Left lung (tissue), 10 donors: Measurements from ENCODE around the gene RYR3. TPM values are rescaled to one million over a fixed set of nuclear protein-coding genes. Genes with fewer than 3 reads are reported as not detected.

Experiments used
- ATAC-seq: fragments of 200-7000 bp; cut with Tn5 transposase; one replicate; pipeline ENCODE4 v1.9.1; 2020; ENCODE audit warnings: moderate library complexity
- DNase-seq, 4 donors: peaks; one replicate each; pipeline ENCODE4 v3.0.0-alpha.2; 2013 to 2020
- H3K27ac ChIP-seq, 2 donors: fragments of 200-600 bp; sonication (generic) in 1 of 2; one replicate each; pipeline versions ENCODE4 v1.5.0 to v1.8.0; 2020 to 2021
- H3K27me3 ChIP-seq, 2 donors: fragments of 200-600 bp; sonication (generic) in 1 of 2; one replicate each; pipeline versions ENCODE4 v1.5.0 to v1.8.0; 2020 to 2021
- H3K36me3 ChIP-seq, 2 donors: fragments of 200-600 bp; sonication (generic) in 1 of 2; one replicate each; pipeline versions ENCODE4 v1.5.0 to v1.8.0; 2020 to 2021
- H3K4me1 ChIP-seq, 2 donors: fragments of 200-600 bp; one replicate each; pipeline ENCODE4 v1.8.0; 2021
- H3K4me3 ChIP-seq, 2 donors: fragments of 200-600 bp; sonication (generic) in 1 of 2; one replicate each; pipeline versions ENCODE4 v1.5.0 to v1.8.0; 2020 to 2021; ENCODE audit warnings: mild to moderate bottlenecking in 1 of 2
- H3K9me3 ChIP-seq, 2 donors: fragments of 200-600 bp; sonication (generic) in 1 of 2; one replicate each; pipeline versions ENCODE4 v1.5.0 to v1.8.0; 2020 to 2021
- CTCF ChIP-seq, 2 donors: fragments of 200-600 bp; sonication (generic) in 1 of 2; IDR thresholded peaks; one replicate each; pipeline versions ENCODE4 v1.5.0 to v1.8.0; 2021; ENCODE audit warnings: antibody characterized with exemption in 2 of 2
- intact Hi-C, 2 donors: fragments of 100-400 bp; cut with DNase I; formaldehyde crosslinking; loops; one replicate each; pipeline versions ENCODE4 v1.11.2 to v1.14.2; 2022
- polyA plus RNA-seq, 6 donors: library from polyadenylated mRNA; unstranded; fragments of 120-200 nt; gene quantifications; one replicate each; pipeline ENCODE4 v1.2.1, GENCODE V29; 2013; ENCODE audit not compliant: insufficient read length in 6 of 6
- total RNA-seq, 2 donors: library from RNA; stranded (reverse); fragmentation: NEBNext Ultra II Directional; extraction: Animal tissue kit (Norgen Biotek cat#: 25700); gene quantifications; one replicate each; pipeline ENCODE4 v1.2.1, GENCODE V29; 2021
- donor health status: DM: no; HTN: yes; CAD: no.
- donor health status: DM: no; HTN: no; CAD: no.

RYR3 gene
- total and polyA plus RNA-seq, 8 donors = 0.24 to 12.6 (median 8.6) TPM

GRCh38 chr15:33317896-33318295 is 7.1 kb downstream of the RYR3 start:
- Histone ChIP-seq H3K27ac (no peak overlapping the region), H3K9me3 (no peaks in the 10 kb centered on the region), H3K36me3 (no peaks in the 10 kb centered on the region), H3K4me1 (no peaks in the 10 kb centered on the region), H3K27me3 (peaks cover under 1 to 26% of the 10 kb centered on the region in 2 donors), H3K4me3 (no peak overlapping the region)
- DNase-seq (no peak), ATAC-seq (no peak)
- intact Hi-C loops = no loop called here
- TF ChIP-seq CTCF (IDR thresholded peaks at IDR 0.05) = no peak

- DNase-seq (no peak), ATAC-seq (no peak)
- Histone ChIP-seq H3K27ac (no peak overlapping the region), H3K9me3 (no peaks in the 10 kb centered on the region), H3K4me1 (no peaks in the 10 kb centered on the region), H3K4me3 (no peak overlapping the region), H3K27me3 (peaks cover 0 to 8% of the 10 kb centered on the region in 2 donors), H3K36me3 (no peaks in the 10 kb centered on the region)
- intact Hi-C loops = no loop called here
- no peak for TF ChIP-seq CTCF (IDR thresholded peaks at IDR 0.05)
Measured at GRCh38 chr15:33320017-33320416, 9.2 kb downstream of the RYR3 start.

GRCh38 chr15:33322091-33322490 is 11.3 kb downstream of the RYR3 start:
- Histone ChIP-seq H3K4me3 (no peak overlapping the region), H3K27me3 (no peaks in the 10 kb centered on the region), H3K27ac (no peak overlapping the region), H3K9me3 (no peaks in the 10 kb centered on the region), H3K36me3 (no peaks in the 10 kb centered on the region), H3K4me1 (no peaks in the 10 kb centered on the region)
- ATAC-seq = no peak
- intact Hi-C loops = no loop called here
- DNase-seq = no peak
- no peak for TF ChIP-seq CTCF (IDR thresholded peaks at IDR 0.05)

- no peaks in the 10 kb centered on the region for H3K27me3 ChIP-seq
- no peak overlapping the region for H3K4me3 ChIP-seq
- ATAC-seq (no peak), DNase-seq (no peak)
- H3K36me3 ChIP-seq = no peaks in the 10 kb centered on the region
- intact Hi-C loops = no loop called here
- no peak for TF ChIP-seq CTCF (IDR thresholded peaks at IDR 0.05)
- H3K9me3 ChIP-seq = no peaks in the 10 kb centered on the region
- H3K4me1 ChIP-seq = no peaks in the 10 kb centered on the region
- H3K27ac ChIP-seq = no peak overlapping the region
Measured at GRCh38 chr15:33324609-33325008, 13.8 kb downstream of the RYR3 start.

- Histone ChIP-seq H3K36me3 (no peaks in the 10 kb centered on the region), H3K4me3 (no peak overlapping the region), H3K27me3 (peaks cover 0 to 10% of the 10 kb centered on the region in 2 donors), H3K9me3 (no peaks in the 10 kb centered on the region), H3K27ac (no peak overlapping the region), H3K4me1 (no peaks in the 10 kb centered on the region)
- TF ChIP-seq CTCF (IDR thresholded peaks at IDR 0.05) = no peak
- DNase-seq = no peak
- ATAC-seq = no peak
- intact Hi-C loops = no loop called here
Measured at GRCh38 chr15:33326908-33327307, 16.1 kb downstream of the RYR3 start.
